ENCODE results near the gene VSX2. TPM values are rescaled to one million over a fixed set of nuclear protein-coding genes. Genes with fewer than 3 reads are reported as not detected.
A peak's percentile ranks its signal among the peaks of the same experiment; 100 is the strongest.

VSX2 gene
- total and polyA plus RNA-seq, 2 of the 13 experiments (the other 11 are each of a cell fraction or from before 2014, with no cell fraction given), result 0.05 TPM; not detected in 1

DNA sequence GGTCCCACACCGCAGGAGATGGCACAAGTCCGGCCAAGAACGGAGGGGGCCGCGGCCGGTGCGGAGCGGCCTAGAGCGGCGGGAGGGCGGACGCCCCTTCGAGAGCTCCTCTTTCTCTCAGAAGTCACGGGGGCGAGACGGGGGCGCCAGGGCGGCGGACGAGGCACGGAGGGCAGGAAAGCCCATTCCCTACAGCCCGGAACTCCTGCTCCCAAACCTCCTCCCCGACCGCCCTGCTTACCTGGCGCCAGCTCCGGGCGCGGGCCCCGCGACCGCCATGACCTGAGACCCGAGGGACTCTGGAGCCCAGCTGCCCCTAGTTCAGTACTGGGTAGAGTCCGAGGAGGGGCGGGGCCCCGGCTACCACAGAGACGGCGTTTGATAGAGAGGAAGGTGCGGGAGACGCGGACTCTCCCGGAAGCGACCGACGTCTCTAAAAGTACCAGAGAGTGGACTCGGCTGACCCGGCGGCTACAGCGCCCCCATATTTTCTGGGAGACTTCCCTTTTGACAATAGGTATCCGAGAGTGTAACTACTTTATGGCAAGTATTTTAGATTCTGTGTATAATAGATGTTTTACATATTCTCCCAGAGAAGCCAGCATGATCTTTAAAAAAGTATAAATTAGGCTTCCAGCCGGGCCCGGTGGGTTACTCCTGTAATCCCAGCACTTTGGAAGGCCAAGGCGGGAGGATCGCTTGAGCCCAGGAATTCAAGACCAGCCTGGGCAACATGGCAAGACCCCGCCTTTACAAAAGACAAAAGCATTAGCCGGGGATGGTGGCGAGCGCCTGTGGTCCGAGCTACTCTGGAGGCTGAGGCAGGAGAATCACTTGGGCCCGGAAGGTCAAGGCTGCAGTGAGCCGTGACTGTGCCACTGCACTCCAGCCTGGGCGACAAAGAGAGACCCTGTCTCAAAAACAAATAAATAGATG is 63.7 kb downstream of the VSX2 start, which contains the start of gene ABCD4 (continued):
- TF ChIP-seq, protein P1, sequence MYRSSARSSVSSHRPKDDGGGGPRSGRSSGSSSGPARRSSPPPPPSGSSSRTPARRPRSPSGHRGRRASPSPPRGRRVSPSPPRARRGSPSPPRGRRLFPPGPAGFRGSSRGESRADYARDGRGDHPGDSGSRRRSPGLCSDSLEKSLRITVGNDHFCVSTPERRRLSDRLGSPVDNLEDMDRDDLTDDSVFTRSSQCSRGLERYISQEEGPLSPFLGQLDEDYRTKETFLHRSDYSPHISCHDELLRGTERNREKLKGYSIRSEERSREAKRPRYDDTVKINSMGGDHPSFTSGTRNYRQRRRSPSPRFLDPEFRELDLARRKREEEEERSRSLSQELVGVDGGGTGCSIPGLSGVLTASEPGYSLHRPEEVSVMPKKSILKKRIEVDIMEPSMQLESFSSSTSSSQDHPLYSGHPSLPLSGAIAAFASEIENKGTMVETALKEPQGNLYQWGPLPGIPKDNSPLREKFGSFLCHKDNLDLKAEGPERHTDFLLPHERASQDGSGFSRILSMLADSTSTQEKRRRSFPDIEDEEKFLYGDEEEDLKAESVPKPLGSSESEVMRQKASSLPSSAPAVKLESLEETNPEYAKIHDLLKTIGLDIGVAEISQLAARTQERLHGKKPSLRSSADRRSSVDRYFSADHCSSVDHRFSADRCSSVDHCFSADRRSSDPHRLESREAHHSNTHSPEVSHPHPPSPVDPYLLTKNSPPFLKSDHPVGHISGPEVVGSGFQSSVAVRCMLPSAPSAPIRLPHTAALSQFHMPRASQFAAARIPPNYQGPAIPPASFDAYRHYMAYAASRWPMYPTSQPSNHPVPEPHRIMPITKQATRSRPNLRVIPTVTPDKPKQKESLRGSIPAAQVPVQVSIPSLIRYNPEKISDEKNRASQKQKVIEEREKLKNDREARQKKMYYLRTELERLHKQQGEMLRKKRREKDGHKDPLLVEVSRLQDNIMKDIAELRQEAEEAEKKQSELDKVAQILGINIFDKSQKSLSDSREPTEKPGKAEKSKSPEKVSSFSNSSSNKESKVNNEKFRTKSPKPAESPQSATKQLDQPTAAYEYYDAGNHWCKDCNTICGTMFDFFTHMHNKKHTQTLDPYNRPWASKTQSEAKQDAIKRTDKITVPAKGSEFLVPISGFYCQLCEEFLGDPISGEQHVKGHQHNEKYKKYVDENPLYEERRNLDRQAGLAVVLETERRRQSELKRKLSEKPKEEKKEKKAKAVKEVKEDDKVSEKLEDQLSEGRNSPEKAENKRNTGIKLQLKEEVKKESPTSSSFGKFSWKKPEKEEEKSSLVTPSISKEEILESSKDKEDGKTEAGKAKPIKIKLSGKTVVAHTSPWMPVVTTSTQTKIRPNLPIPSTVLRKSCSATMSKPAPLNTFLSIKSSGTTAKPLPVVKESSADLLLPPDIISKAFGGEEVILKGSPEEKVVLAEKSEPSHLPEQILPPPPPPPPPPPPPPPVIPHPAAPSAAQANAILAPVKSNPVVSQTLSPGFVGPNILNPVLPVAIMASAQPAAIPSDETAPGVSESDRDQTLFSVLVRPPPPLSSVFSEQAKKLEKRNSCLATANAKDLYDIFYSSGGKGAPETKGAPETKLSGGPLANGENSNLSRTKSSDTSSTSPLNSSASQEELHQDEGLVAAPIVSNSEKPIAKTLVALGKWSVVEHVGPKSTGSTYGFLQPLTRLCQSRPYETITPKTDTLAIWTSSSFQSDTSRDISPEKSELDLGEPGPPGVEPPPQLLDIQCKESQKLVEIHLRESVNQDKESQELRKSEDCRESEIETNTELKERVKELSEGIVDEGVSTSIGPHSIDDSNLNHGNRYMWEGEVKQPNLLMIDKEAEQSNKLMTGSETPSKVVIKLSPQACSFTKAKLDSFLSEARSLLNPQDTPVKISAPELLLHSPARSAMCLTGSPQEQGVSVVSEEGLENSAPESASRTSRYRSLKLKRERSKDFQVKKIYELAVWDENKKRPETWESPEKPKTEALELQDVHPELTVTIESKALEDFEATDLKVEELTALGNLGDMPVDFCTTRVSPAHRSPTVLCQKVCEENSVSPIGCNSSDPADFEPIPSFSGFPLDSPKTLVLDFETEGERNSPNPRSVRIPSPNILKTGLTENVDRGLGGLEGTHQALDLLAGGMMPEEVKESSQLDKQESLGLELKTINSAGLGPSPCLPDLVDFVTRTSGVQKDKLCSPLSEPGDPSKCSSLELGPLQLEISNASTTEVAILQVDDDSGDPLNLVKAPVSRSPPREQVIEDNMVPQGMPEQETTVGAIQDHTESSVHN (CRISPR knock-in tag; IDR thresholded peaks at IDR 0.05), result no peak
- TF ChIP-seq TARDBP (CRISPR knock-in tag; IDR thresholded peaks at IDR 0.05) (peak; percentile 63), ZC3H4 (CRISPR knock-in tag; IDR thresholded peaks at IDR 0.05; ENCODE audit: borderline replicate concordance) (no peak), KAT2B (IDR thresholded peaks at IDR 0.05; ENCODE audit: borderline replicate concordance, low read depth, low read length) (no peak), ZNF143 (CRISPR knock-in tag; IDR thresholded peaks at IDR 0.05) (peak; percentile 34; the same call in 1 of the 2 replicates), HOXA3 (CRISPR knock-in tag; IDR thresholded peaks at IDR 0.05) (peak; percentile 78), GATAD2A (CRISPR knock-in tag; IDR thresholded peaks at IDR 0.05) (peak; percentile 39; the same call in 1 of the 2 replicates), MEF2D (CRISPR knock-in tag; IDR thresholded peaks at IDR 0.05) (peak; percentile 65; the same call in 1 of the 2 replicates), TBP (CRISPR knock-in tag; IDR thresholded peaks at IDR 0.05) (no peak), HCFC1 (IDR thresholded peaks at IDR 0.05; ENCODE audit: low read depth, low read length) (peak; percentile 44; the same call in 1 of the 2 replicates), RAD21 (CRISPR knock-in tag; IDR thresholded peaks at IDR 0.05) (peak; percentile 33; the same call in 1 of the 2 replicates), JDP2 (CRISPR knock-in tag; IDR thresholded peaks at IDR 0.05; ENCODE audit: borderline replicate concordance) (no peak), MXI1 (IDR thresholded peaks at IDR 0.05; ENCODE audit: borderline replicate concordance, low read depth, low read length) (peak; percentile 57; the same call in 1 of the 3 replicates), KLF16 (CRISPR knock-in tag; IDR thresholded peaks at IDR 0.05) (peak in 1 of 2 experiments; percentile 96; a peak in 2 of 4 replicates)
- TF ChIP-seq, protein P2, sequence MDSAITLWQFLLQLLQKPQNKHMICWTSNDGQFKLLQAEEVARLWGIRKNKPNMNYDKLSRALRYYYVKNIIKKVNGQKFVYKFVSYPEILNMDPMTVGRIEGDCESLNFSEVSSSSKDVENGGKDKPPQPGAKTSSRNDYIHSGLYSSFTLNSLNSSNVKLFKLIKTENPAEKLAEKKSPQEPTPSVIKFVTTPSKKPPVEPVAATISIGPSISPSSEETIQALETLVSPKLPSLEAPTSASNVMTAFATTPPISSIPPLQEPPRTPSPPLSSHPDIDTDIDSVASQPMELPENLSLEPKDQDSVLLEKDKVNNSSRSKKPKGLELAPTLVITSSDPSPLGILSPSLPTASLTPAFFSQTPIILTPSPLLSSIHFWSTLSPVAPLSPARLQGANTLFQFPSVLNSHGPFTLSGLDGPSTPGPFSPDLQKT (CRISPR knock-in tag; IDR thresholded peaks at IDR 0.05; ENCODE audit: borderline replicate concordance), result no peak
- TF ChIP-seq, protein P3, sequence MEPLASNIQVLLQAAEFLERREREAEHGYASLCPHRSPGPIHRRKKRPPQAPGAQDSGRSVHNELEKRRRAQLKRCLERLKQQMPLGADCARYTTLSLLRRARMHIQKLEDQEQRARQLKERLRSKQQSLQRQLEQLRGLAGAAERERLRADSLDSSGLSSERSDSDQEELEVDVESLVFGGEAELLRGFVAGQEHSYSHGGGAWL (CRISPR knock-in tag; IDR thresholded peaks at IDR 0.05), result peak; percentile 87

All from HepG2 (cell line).